Stromal cell of bone marrow (primary cell): ENCODE results near the gene MMP28.

Experiments
- DNase-seq: peaks from one replicate; pipeline ENCODE4 v3.0.0-alpha.2; 2012; ENCODE audit warnings: low read depth

Gene MMP28

GRCh38 chr17:35797918-35798317 is 2.5 kb upstream of the MMP28 start:
- no peak for DNase-seq

- DNase-seq = no peak
These were observed 1.9 kb upstream of the MMP28 start for GRCh38 chr17:35797370-35797769.

- no peak for DNase-seq
These were observed 1.5 kb upstream of the MMP28 start for GRCh38 chr17:35796942-35797341.

- DNase-seq = no peak
These were observed 427 bp upstream of the MMP28 start for GRCh38 chr17:35795871-35796265.

- no peak for DNase-seq
These were observed 2.2 kb downstream of the MMP28 start for GRCh38 chr17:35793257-35793656.

- no peak for DNase-seq
These were observed 3.6 kb downstream of the MMP28 start for GRCh38 chr17:35791681-35792350.

- DNase-seq = no peak
These were observed 4.6 kb downstream of the MMP28 start for GRCh38 chr17:35790841-35791240.

- DNase-seq = peak; percentile 95
These were observed 6.7 kb downstream of the MMP28 start for GRCh38 chr17:35788477-35789368.

- DNase-seq = no peak
These were observed 8.5 kb downstream of the MMP28 start for GRCh38 chr17:35786941-35787432.

GRCh38 chr17:35784895-35785294 is 10.5 kb downstream of the MMP28 start:
- no peak for DNase-seq

GRCh38 chr17:35780950-35781349 is 14.5 kb downstream of the MMP28 start:
- DNase-seq = no peak

- DNase-seq = no peak
These were observed 16.7 kb downstream of the MMP28 start for GRCh38 chr17:35778641-35779196.

GRCh38 chr17:35775583-35775982 is 19.9 kb downstream of the MMP28 start:
- no peak for DNase-seq

- DNase-seq = no peak
These were observed 20.4 kb downstream of the MMP28 start for GRCh38 chr17:35775039-35775438.

- no peak for DNase-seq
These were observed 20.9 kb downstream of the MMP28 start for GRCh38 chr17:35774499-35774898.

GRCh38 chr17:35773679-35774425 is 21.6 kb downstream of the MMP28 start:
- DNase-seq = no peak

- DNase-seq = no peak
These were observed 22.3 kb downstream of the MMP28 start for GRCh38 chr17:35773129-35773528.

- no peak for DNase-seq
These were observed 25.4 kb downstream of the MMP28 start for GRCh38 chr17:35769895-35770486.

GRCh38 chr17:35768797-35769196 is 26.6 kb downstream of the MMP28 start:
- no peak for DNase-seq

- no peak for DNase-seq
These were observed 28.4 kb downstream of the MMP28 start for GRCh38 chr17:35766903-35767510.

GRCh38 chr17:35766489-35766877 is 29.0 kb downstream of the MMP28 start:
- DNase-seq = no peak
